Heart left ventricle (tissue), 13 donors: Measurements from ENCODE around the gene GPR107.

Experiments
- POLR2A ChIP-seq, 2 donors: fragments of 450-650 bp; IDR thresholded peaks; one replicate each; pipeline ENCODE4 v1.6.1; 2017; ENCODE audit warnings: antibody characterized with exemption in 2 of 2, mild to moderate bottlenecking in 2 of 2, moderate library complexity in 2 of 2
- TF ChIP-seq, protein P1 (sequence below), 12 donors: fragments of 200-600 bp; sonication (generic) in 4 of 12; IDR thresholded peaks; one replicate each; pipeline versions ENCODE4 v1.5.0 to v1.8.0; 2018 to 2022; ENCODE audit warnings: antibody characterized with exemption in 12 of 12, mild to moderate bottlenecking in 5 of 12
- donor health status: ischemic (EF 13 %, LVEDD 7.1; RV severe dilation, severe dysfunction).
- donor health status: DM: no; HTN: yes; CAD: no.
- donor health status: DM: no; HTN: no; CAD: no.
- donor health status: ischemic (EF 25% LVEDD 6.9; RV normal size, moderate dysfunction).
- donor health status: ischemic (EF 25% LVEDD 5.7; RV mildly dilated, moderate dysfunction).
- donor health status: ischemic (EF 35%, LVEDD 5.7; RV mildly dilated, moderate dysfunction).
- donor health status: nonischemic (EF 11% LVEDD 7.7; RV severe dilation, severe dysfunction).
- donor health status: DM: yes; HTN: yes; CAD: no.
- donor health status: PGD.
- donor health status: ischemic (EF 29% LVEDD 5.4; RV normal size, mild dysfunction).
- donor health status: nonischemic (EF 23%, LVEDD 6.1; RV moderate dilation, normal function).

DNA sequence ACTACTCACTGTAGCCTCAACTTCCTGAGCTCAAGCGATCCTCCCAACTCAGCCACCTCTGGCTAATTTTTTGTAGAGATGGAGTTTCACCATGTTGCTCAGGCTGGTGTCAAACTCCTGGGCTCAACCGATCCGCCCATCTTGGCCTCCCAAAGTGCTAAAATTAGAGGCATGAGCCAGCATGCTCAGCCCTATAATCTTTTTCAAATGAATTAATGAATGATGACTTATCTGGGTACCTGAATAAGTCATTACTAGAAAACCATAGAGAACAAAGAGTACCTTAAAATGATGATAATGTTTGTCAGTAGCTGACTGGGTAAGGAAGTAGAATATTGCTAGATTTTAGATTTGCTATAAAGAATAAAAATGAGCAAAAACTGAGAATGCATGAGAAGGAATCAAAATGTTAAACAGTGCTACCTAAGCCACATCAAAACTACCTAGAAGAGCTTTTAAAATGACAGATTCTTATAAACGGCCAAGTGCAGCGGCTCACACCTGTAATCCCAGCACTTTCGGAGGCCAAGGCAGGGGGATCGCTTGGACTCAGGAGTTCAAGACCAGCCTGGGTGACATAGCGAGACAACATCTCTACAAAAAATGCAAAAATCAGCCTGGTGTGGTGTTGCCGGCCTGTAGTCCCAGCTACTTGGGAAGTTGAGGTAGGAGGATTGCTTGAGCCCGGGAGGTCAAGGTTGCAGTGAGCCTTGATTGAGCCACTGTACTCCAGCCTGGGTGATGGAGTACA lies 24.3 kb upstream of the GPR107 start:
- TF ChIP-seq, protein P1, sequence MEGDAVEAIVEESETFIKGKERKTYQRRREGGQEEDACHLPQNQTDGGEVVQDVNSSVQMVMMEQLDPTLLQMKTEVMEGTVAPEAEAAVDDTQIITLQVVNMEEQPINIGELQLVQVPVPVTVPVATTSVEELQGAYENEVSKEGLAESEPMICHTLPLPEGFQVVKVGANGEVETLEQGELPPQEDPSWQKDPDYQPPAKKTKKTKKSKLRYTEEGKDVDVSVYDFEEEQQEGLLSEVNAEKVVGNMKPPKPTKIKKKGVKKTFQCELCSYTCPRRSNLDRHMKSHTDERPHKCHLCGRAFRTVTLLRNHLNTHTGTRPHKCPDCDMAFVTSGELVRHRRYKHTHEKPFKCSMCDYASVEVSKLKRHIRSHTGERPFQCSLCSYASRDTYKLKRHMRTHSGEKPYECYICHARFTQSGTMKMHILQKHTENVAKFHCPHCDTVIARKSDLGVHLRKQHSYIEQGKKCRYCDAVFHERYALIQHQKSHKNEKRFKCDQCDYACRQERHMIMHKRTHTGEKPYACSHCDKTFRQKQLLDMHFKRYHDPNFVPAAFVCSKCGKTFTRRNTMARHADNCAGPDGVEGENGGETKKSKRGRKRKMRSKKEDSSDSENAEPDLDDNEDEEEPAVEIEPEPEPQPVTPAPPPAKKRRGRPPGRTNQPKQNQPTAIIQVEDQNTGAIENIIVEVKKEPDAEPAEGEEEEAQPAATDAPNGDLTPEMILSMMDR (IDR thresholded peaks at IDR 0.05): no peak
- no peak for TF ChIP-seq POLR2A (IDR thresholded peaks at IDR 0.05)
